GM12875 (cell line): Measurements from ENCODE around the gene C12orf42.

Source experiments
- H3K4me3 ChIP-seq: one replicate; pipeline ENCODE4 v1.5.1; 2011; ENCODE audit warnings: low read depth, low read length, control low read depth
- CTCF ChIP-seq: IDR thresholded peaks from 2 replicates; pipeline ENCODE4 v1.5.1; 2011; ENCODE audit warnings: low read depth, mild to moderate bottlenecking, control low read depth, inconsistent platforms, low read length, moderate library complexity, borderline replicate concordance; ENCODE audit not compliant: insufficient read depth

Gene C12orf42

DNA sequence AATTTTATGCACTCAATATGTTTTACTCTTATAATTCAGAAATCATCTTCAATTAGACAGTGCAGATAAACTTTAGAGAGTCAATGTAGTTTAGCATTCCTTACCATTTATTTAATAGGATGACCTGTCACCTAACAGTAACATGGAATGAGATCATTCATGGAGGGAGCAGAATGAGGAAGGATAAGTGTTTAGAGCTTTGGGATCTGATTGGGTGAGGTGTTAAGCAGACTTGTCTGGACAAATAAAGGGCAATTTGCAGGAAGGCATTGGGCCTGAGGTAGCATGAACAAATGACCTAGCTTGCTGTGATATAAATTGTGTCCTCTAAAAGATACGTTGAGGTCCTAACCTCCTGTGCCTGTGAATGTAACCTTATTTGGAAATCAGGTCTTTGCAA, 187.4 kb downstream of the C12orf42 start:
- TF ChIP-seq CTCF = no peak
- H3K4me3 ChIP-seq = no peak overlapping the region

GRCh38 chr12:103303484-103303883, 192.3 kb downstream of the C12orf42 start:
- no peak for TF ChIP-seq CTCF
- no peak overlapping the region for H3K4me3 ChIP-seq

DNA sequence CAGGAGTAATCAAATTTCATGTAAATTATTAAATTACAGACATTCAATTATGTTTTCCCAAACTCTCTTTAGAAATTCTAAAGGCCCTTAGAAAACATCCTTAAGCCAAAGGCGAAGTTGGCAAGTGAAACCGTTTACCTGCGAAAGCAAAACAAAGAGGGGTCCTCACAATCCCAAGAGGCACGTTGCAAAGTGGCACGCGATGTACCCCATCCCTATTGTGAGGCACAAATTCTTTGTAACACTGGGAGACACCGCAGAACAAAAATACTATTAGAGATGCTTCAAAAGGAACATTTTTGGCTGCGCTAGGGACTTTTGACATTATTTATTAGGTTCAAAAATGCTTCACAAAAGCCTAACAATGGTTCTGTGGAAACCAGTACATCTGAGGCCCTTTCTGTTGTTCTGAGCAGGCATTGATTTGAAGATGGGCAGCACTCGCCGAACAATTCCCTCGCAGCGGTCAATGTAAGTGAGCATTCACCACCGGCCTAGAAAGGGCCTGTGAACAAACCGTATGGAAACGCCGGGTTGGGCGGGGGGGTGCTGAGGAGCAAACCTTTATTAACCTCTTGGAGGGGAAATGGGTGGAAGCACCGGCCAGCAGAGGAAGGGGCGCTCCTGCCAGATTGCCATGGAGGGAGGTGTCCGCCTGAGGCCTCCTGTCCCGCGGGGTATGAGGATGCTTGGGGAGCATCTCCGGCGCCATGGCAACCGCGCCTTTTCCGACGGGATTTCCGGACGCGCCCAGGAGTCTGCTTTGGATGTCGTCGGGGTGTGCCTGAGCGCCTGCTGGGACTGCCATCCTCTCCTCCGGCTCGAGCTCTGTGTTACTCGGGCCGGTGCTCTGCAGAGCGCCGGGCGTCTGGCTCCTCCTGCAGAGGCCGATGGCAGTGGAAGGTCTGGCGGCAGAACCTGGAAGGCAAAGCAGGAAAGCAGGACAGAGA, 193.9 kb downstream of the C12orf42 start:
- no peak for TF ChIP-seq CTCF
- no peak overlapping the region for H3K4me3 ChIP-seq

DNA sequence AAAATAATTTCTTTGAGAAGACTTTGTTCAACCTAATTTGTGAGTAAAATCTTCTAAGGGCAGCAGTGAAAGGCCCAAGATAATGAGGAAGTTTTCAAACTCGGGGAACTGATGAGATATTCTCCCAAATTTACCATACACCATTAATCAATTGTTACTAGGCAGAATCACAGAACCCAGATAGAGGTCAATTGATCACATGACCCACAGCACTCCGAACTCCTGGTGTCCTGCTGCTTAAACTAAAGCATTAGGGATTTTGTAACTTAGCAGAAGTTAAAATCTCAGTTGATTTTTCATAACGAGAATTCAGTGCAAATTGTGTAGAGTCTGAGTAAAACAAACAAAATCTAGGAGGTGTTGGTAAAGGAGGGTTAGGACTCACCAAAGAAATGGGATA, 207.8 kb downstream of the C12orf42 start:
- TF ChIP-seq CTCF = no peak
- H3K4me3 ChIP-seq = no peak overlapping the region

GRCh38 chr12:103282124-103282523, 213.6 kb downstream of the C12orf42 start:
- no peak overlapping the region for H3K4me3 ChIP-seq
- no peak for TF ChIP-seq CTCF

GRCh38 chr12:103279444-103279843, 216.3 kb downstream of the C12orf42 start:
- H3K4me3 ChIP-seq = no peak overlapping the region
- TF ChIP-seq CTCF = no peak

DNA sequence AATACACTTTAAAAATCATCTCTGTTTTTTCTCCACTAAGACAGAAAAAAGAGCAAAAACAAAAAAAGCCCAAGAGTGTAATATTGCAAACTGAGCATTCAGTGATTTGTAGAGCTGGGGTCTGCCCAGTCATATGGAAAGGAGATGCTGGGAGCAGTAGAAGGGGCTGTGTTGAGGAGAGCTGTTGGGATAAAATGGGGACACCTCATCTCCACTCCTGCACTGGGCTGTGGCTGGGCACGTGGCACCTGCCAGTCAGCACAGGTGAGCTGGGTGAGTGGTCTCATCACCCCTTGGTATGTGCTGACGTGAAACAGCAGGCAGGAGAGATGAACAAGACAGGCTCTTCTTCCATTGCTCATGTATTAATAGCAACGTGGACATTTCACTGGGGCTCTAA, 217.4 kb downstream of the C12orf42 start:
- H3K4me3 ChIP-seq = no peak overlapping the region
- no peak for TF ChIP-seq CTCF
